Measurements from ENCODE around the gene ZYG11B.

DNA sequence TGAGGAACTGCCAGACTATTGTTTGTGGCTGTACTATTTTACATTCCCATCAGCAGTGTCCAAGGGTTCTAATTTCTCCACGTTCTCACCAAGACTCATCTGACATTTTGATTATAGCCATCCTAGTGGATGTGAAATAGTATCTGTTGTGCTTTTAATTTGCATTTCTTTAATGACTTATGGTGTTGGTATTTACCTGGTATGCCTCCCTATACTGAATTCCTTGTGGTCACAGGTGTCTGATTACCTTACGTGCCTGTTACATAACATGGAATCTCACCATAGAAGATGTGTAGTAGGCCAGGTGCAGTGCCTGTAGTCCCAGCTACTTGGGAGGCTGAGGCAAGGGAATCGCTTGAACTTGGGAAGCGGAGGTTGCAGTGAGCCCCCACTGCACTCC is 129.8 kb downstream of the ZYG11B start:
- no peak for TF ChIP-seq POLR2AphosphoS5 (IDR thresholded peaks at IDR 0.05; ENCODE audit: low read depth, low read length)
- TF ChIP-seq POLR2A (IDR thresholded peaks at IDR 0.05; ENCODE audit: low read depth, low read length) = no peak
- TF ChIP-seq TAF1 (IDR thresholded peaks at IDR 0.05; ENCODE audit: borderline replicate concordance, low read depth, low read length) = no peak

Data from GM12892 (cell line).